H1 (cell line): ENCODE measurements around the gene FAS. TPM values are rescaled to one million over a fixed set of nuclear protein-coding genes. Genes with fewer than 3 reads are reported as not detected.
A peak's percentile ranks its signal among the peaks of the same experiment; 100 is the strongest.

Experiments used
- EZH2 ChIP-seq: fragments of 200-600 bp; sonication (generic); IDR thresholded peaks from 2 replicates; pipeline ENCODE4 v1.7.1; 2012; ENCODE audit warnings: low read depth, mild to moderate bottlenecking, moderate library complexity, low read length, inconsistent platforms; ENCODE audit not compliant: severe bottlenecking
- JUN ChIP-seq: IDR thresholded peaks from 2 replicates; pipeline ENCODE4 v1.6.1; 2011; ENCODE audit warnings: low read depth, mild to moderate bottlenecking, improper control_type of control experiment, low read length
- KDM4A ChIP-seq: IDR thresholded peaks from one replicate; pipeline ENCODE4 v1.7.1; 2012; ENCODE audit warnings: low read depth, mild to moderate bottlenecking, moderate library complexity, low read length, inconsistent platforms; ENCODE audit not compliant: severe bottlenecking
- NANOG ChIP-seq: IDR thresholded peaks from 2 replicates; pipeline ENCODE4 v1.6.1; 2011; ENCODE audit warnings: low read length, low read depth, mild to moderate bottlenecking, inconsistent platforms; ENCODE audit not compliant: insufficient read depth, poor library complexity, severe bottlenecking
- PHF8 ChIP-seq: fragments of 200-600 bp; sonication (generic); conservative IDR thresholded peaks from 2 replicates; pipeline ENCODE4 v1.7.1; 2012; ENCODE audit warnings: low read depth, mild to moderate bottlenecking, inconsistent platforms, low read length, moderate library complexity
- POU5F1 ChIP-seq: IDR thresholded peaks from 2 replicates; pipeline ENCODE4 v1.6.1; 2011; ENCODE audit warnings: low read depth, mild to moderate bottlenecking, low read length, moderate library complexity
- SIN3A ChIP-seq, 2 experiments: IDR thresholded peaks in 1 of 2; conservative IDR thresholded peaks in 1 of 2; 2 replicates each; pipeline ENCODE4 v1.6.1; 2011 to 2012; ENCODE audit warnings: low read length in 2 of 2, improper control_type of control experiment in 1 of 2, low read depth in 1 of 2, mild to moderate bottlenecking in 1 of 2
- SIRT6 ChIP-seq: IDR thresholded peaks from one replicate; pipeline ENCODE4 v1.7.1; 2012; ENCODE audit warnings: low read length, inconsistent platforms
- TEAD4 ChIP-seq: IDR thresholded peaks from 2 replicates; pipeline ENCODE4 v1.6.1; 2012; ENCODE audit warnings: low read depth, low read length, inconsistent platforms, mixed read lengths
- polyA plus RNA-seq, 7 experiments: library from polyadenylated mRNA; depleted of rRNA in 3 of 7; stranded (reverse) in 5 of 7; unstranded in 2 of 7; fragments of >200 nt in 5 of 7; fragments of 200-250 nt in 2 of 7; gene quantifications; 1 replicate in 5 of 7; 2 replicates in 1 of 7; 4 replicates in 1 of 7; pipeline versions ENCODE4 v1.2.1 to v1.2.3, GENCODE V29; 2011 to 2013; ENCODE audit warnings: missing spikeins in 2 of 7, mixed read lengths in 2 of 7
- total RNA-seq: library from RNA; stranded (reverse); fragmentation: NEBNext Ultra II Directional; extraction: Animal tissue kit (Norgen Biotek cat#: 25700); gene quantifications from 2 replicates; pipeline ENCODE4 v1.2.1, GENCODE V29; 2021
- TF ChIP-seq, protein P1 (sequence below): fragments of 300-600 bp; sonication (generic); IDR thresholded peaks from 2 replicates; pipeline ENCODE4 v1.7.1; 2012; ENCODE audit warnings: low read length, moderate library complexity, mild to moderate bottlenecking, inconsistent platforms; ENCODE audit not compliant: insufficient replicate concordance

FAS gene
- total and polyA plus RNA-seq, 2 of the 8 experiments (the other 6 are each of a cell fraction or from before 2014, with no cell fraction given) = 4.0 to 6.7 TPM

- TF ChIP-seq, protein P1, sequence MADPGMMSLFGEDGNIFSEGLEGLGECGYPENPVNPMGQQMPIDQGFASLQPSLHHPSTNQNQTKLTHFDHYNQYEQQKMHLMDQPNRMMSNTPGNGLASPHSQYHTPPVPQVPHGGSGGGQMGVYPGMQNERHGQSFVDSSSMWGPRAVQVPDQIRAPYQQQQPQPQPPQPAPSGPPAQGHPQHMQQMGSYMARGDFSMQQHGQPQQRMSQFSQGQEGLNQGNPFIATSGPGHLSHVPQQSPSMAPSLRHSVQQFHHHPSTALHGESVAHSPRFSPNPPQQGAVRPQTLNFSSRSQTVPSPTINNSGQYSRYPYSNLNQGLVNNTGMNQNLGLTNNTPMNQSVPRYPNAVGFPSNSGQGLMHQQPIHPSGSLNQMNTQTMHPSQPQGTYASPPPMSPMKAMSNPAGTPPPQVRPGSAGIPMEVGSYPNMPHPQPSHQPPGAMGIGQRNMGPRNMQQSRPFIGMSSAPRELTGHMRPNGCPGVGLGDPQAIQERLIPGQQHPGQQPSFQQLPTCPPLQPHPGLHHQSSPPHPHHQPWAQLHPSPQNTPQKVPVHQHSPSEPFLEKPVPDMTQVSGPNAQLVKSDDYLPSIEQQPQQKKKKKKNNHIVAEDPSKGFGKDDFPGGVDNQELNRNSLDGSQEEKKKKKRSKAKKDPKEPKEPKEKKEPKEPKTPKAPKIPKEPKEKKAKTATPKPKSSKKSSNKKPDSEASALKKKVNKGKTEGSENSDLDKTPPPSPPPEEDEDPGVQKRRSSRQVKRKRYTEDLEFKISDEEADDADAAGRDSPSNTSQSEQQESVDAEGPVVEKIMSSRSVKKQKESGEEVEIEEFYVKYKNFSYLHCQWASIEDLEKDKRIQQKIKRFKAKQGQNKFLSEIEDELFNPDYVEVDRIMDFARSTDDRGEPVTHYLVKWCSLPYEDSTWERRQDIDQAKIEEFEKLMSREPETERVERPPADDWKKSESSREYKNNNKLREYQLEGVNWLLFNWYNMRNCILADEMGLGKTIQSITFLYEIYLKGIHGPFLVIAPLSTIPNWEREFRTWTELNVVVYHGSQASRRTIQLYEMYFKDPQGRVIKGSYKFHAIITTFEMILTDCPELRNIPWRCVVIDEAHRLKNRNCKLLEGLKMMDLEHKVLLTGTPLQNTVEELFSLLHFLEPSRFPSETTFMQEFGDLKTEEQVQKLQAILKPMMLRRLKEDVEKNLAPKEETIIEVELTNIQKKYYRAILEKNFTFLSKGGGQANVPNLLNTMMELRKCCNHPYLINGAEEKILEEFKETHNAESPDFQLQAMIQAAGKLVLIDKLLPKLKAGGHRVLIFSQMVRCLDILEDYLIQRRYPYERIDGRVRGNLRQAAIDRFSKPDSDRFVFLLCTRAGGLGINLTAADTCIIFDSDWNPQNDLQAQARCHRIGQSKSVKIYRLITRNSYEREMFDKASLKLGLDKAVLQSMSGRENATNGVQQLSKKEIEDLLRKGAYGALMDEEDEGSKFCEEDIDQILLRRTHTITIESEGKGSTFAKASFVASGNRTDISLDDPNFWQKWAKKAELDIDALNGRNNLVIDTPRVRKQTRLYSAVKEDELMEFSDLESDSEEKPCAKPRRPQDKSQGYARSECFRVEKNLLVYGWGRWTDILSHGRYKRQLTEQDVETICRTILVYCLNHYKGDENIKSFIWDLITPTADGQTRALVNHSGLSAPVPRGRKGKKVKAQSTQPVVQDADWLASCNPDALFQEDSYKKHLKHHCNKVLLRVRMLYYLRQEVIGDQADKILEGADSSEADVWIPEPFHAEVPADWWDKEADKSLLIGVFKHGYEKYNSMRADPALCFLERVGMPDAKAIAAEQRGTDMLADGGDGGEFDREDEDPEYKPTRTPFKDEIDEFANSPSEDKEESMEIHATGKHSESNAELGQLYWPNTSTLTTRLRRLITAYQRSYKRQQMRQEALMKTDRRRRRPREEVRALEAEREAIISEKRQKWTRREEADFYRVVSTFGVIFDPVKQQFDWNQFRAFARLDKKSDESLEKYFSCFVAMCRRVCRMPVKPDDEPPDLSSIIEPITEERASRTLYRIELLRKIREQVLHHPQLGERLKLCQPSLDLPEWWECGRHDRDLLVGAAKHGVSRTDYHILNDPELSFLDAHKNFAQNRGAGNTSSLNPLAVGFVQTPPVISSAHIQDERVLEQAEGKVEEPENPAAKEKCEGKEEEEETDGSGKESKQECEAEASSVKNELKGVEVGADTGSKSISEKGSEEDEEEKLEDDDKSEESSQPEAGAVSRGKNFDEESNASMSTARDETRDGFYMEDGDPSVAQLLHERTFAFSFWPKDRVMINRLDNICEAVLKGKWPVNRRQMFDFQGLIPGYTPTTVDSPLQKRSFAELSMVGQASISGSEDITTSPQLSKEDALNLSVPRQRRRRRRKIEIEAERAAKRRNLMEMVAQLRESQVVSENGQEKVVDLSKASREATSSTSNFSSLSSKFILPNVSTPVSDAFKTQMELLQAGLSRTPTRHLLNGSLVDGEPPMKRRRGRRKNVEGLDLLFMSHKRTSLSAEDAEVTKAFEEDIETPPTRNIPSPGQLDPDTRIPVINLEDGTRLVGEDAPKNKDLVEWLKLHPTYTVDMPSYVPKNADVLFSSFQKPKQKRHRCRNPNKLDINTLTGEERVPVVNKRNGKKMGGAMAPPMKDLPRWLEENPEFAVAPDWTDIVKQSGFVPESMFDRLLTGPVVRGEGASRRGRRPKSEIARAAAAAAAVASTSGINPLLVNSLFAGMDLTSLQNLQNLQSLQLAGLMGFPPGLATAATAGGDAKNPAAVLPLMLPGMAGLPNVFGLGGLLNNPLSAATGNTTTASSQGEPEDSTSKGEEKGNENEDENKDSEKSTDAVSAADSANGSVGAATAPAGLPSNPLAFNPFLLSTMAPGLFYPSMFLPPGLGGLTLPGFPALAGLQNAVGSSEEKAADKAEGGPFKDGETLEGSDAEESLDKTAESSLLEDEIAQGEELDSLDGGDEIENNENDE = no peak
- TF ChIP-seq SIRT6 (no peak), POU5F1 (no peak), NANOG (no peak), PHF8 (peak; percentile 48), JUN (no peak), SIN3A (conservative IDR thresholded peaks at IDR 0.05 in 1 of 2, IDR thresholded peaks at IDR 0.05 in 1 of 2; ENCODE audit: low read depth in 1 of 2, low read length in 2 of 2) (no peak), KDM4A (peak; percentile 82), EZH2 (peak; percentile 43), TEAD4 (no peak)
Observed at GRCh38 chr10:88990384-88991160, at the start of gene FAS (continued).
